Skeletal muscle tissue (tissue), 4 donors: ENCODE data around the gene FIGNL1. TPM values are rescaled to one million over a fixed set of nuclear protein-coding genes. Genes with fewer than 3 reads are reported as not detected.
"Not testable (repeated sequence)": the region's sequence is repeated elsewhere in the genome, so short reads cannot be mapped to it uniquely, and the experiment has no call there.

Experiments used
- H3K27ac ChIP-seq: one replicate; pipeline ENCODE4 v1.7.0; 2013; ENCODE audit warnings: mild to moderate bottlenecking, low read depth, low read length, inconsistent platforms
- H3K27me3 ChIP-seq, 3 donors: one replicate each; pipeline ENCODE4 v1.7.0; 2013; ENCODE audit warnings: low read length in 3 of 3; ENCODE audit not compliant: control insufficient read depth in 3 of 3, insufficient read depth in 3 of 3
- H3K36me3 ChIP-seq, 3 donors: one replicate each; pipeline ENCODE4 v1.7.0; 2013; ENCODE audit warnings: low read length in 3 of 3; ENCODE audit not compliant: control insufficient read depth in 3 of 3, insufficient read depth in 3 of 3
- H3K4me1 ChIP-seq, 3 donors: one replicate each; pipeline ENCODE4 v1.7.0; 2013; ENCODE audit warnings: low read length in 3 of 3, mild to moderate bottlenecking in 3 of 3; ENCODE audit not compliant: control insufficient read depth in 3 of 3, insufficient read depth in 3 of 3
- H3K4me3 ChIP-seq, 3 donors: one replicate each; pipeline ENCODE4 v1.7.0; 2013; ENCODE audit warnings: low read length in 3 of 3
- H3K9ac ChIP-seq, 3 donors: one replicate each; pipeline ENCODE4 v1.7.0; 2013; ENCODE audit warnings: low read length in 3 of 3, mild to moderate bottlenecking in 3 of 3, moderate library complexity in 2 of 3, low read depth in 1 of 3
- H3K9me3 ChIP-seq, 3 donors: one replicate each; pipeline ENCODE4 v1.7.0; 2013; ENCODE audit warnings: low read length in 3 of 3; ENCODE audit not compliant: control insufficient read depth in 3 of 3
- total RNA-seq: library from RNA; depleted of rRNA; stranded (reverse); fragments of >200 nt; gene quantifications from one replicate; pipeline ENCODE4 v1.2.3, GENCODE V29; 2014
- donor health status: Osteomylitis.

The FIGNL1 gene
- total RNA-seq, 1 donor from 2014 or later: 14.6 TPM

DNA sequence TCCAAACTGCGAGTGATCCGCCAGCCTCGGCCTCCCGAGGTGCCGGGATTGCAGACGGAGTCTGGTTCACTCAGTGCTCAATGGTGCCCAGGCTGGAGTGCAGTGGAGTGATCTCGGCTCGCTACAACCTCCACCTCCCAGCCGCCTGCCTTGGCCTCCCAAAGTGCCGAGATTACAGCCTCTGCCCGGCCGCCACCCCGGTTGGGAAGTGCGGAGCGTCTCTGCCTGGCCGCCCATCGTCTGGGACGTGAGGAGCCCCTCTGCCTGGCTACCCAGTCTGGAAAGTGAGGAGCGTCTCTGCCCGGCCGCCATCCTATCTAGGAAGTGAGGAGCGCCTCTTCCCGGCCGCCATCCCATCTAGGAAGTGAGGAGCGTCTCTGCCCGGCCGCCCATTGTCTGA, 9.0 kb upstream of the FIGNL1 start:
- H3K27me3 ChIP-seq, H3K9me3 ChIP-seq, H3K4me3 ChIP-seq, H3K4me1 ChIP-seq, H3K27ac ChIP-seq, H3K9ac ChIP-seq, H3K36me3 ChIP-seq: not testable (repeated sequence)

DNA sequence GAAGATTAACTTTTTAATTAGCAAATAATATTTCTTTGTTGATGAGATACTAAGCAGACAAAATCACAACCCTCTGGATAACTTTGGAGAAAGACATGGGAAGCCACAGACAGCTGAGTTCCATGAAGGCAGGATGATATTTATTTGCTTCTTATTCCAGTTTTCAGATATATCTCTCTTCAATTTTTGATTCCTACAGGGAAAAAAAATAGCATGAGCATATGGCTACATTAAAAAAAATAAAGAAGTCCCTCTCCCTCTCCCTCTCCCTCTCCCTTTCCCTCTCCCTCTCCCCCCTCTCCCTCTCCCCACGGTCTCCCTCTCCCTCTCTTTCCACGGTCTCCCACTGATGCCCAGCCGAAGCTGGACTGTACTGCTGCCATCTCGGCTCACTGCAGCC, 8.5 kb upstream of the FIGNL1 start:
- not testable (repeated sequence) for H3K9ac ChIP-seq, H3K4me1 ChIP-seq, H3K4me3 ChIP-seq, H3K27ac ChIP-seq, H3K36me3 ChIP-seq, H3K9me3 ChIP-seq, H3K27me3 ChIP-seq

DNA sequence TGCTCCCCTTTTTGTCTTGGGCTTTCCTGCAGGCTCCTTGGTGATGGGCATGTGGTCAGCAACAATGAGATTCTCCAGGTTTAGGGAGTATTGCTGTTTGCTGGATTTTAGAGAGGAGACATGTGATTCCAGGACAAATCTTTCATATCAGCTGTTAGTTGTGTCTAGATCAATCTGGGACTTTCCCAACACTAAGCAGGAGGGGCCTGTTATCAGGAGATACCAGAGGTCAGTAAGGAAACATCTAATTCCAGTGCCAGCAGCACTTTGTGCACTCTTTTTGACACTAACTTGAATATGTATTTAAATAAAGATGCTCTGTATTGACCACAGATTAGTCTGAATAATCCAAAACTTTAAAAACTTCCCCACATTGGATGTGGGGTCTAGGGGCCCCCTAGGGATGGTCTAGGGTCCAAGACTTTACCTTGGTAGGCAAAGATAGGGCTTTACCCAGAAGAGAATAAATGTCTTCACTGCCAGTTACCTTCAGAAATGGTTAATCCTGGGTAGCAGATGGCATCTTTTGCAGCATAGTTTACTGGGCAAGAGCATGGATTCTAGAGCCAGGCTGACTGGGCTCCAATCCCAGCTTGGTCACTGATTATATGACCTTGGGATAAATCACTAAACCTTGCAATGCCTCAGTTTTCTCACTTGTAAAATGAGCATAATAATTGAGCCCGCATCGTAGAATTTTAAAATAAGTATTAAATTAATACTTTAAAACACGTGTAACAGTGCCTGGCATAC, 6.4 kb upstream of the FIGNL1 start:
- peaks cover 0 to 4% (median 0%) of the 10 kb centered on the region in 3 donors for H3K27me3 ChIP-seq
- H3K36me3 ChIP-seq: no peaks in the 10 kb centered on the region
- H3K4me1 ChIP-seq: no peaks in the 10 kb centered on the region
- H3K9me3 ChIP-seq: no peaks in the 10 kb centered on the region
- H3K9ac ChIP-seq: no peak overlapping the region
- H3K27ac ChIP-seq: no peak overlapping the region
- H3K4me3 ChIP-seq: no peak overlapping the region

DNA sequence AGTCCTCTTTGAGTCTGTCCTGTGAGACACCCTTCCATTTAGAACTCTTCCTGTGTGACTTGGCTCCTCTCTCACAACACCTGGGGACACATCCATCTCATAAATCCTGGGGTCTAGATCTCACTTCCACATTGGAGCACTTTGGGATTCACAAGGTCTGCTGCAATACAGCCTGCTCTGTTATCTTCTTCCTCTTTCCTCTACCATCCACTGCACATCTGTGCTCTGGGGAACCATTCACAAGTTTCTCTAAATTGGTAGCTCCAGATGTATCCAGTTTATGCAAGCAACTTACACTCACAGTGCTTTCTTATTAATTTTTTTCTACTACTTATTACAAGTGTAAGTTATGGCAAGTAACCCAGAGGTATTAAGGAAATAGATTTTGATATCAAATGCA, 5.5 kb upstream of the FIGNL1 start:
- peaks cover 2 to 9% (median 5%) of the 10 kb centered on the region in 3 donors for H3K4me1 ChIP-seq
- no peaks in the 10 kb centered on the region for H3K9me3 ChIP-seq
- H3K9ac ChIP-seq: no peak overlapping the region
- no peak overlapping the region for H3K4me3 ChIP-seq
- peaks cover 0 to 4% (median 0%) of the 10 kb centered on the region in 3 donors for H3K27me3 ChIP-seq
- no peak overlapping the region for H3K27ac ChIP-seq
- no peaks in the 10 kb centered on the region for H3K36me3 ChIP-seq

DNA sequence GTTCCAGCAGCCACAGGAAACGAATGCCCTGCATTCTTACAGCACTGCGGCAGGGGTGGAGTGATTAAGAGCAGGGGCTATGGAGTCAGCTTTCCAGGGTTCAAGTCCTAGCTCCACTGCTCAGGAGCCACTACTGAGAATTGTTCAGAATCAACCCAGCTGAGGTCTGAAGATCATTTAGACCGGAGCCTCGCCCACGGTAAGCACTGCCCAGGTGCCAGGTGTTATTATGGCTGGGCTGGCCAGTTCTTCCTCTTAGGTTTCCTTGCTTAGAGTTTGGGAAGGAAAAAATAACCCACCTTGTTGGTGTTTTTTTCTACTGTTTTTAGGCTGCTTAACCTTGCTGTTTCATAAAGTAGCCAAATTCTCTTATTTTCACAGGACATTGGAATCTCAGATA, 4.8 kb upstream of the FIGNL1 start:
- peaks cover 0 to 4% (median 0%) of the 10 kb centered on the region in 3 donors for H3K27me3 ChIP-seq
- H3K27ac ChIP-seq: no peak overlapping the region
- H3K9me3 ChIP-seq: no peaks in the 10 kb centered on the region
- H3K4me3 ChIP-seq: no peak overlapping the region
- no peaks in the 10 kb centered on the region for H3K36me3 ChIP-seq
- H3K4me1 ChIP-seq: peaks cover 4 to 9% (median 8%) of the 10 kb centered on the region in 3 donors
- H3K9ac ChIP-seq: no peak overlapping the region

DNA sequence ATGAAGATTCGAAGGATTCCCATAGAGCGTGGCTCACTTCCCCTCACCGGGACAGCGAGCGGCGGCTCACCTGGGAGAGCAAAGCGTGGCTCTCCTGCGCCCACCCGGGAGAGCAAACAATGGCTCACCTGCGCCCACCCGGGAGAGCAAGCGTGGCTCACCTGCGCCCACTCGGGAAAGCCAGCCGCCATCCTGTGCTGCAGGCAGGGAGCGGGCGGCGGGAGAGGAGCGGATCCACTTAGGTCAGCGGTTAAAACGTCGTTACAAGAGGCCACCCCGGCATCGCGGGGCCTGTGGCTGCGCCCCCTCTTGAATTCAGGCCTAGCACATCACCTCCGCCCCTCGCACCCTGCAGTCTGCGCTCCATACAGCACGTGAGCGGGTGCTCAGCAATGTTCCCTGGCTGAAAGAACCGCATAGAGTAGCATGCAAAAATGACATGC, 461 bp upstream of the FIGNL1 start:
- Histone ChIP-seq H3K36me3 (peaks cover 10 to 13% (median 11%) of the 10 kb centered on the region in 3 donors), H3K27me3 (peaks cover 0 to 4% (median 0%) of the 10 kb centered on the region in 3 donors), H3K9me3 (no peaks in the 10 kb centered on the region), H3K9ac (peak overlapping the region; percentile 72 to 86 (median 78)), H3K4me3 (peak overlapping the region; percentile 82 to 93 (median 91)), H3K27ac (peak overlapping the region; percentile 64), H3K4me1 (peaks cover 9 to 18% (median 12%) of the 10 kb centered on the region in 3 donors)

DNA sequence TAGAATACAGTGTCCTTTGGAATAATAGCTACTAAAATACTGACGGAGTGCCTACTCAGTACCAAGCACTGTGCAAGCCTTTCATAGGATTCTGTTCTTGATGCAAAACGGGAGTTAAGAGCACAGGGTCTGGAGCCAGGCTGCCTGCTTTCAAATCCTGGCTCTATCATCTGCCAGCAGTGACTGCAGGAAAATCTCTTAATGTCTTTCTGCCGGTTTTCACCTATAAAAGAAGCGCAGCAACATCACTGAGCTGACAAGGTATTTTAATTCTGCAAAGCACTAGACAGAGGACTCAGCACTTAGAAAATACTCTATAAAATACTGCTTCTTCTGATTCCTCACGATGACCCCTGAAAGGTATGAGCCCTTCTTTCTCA, 659 bp downstream of the FIGNL1 start:
- Histone ChIP-seq H3K9ac (peak overlapping the region; percentile 72 to 86 (median 78)), H3K27ac (peak overlapping the region; percentile 64), H3K4me1 (peaks cover 9 to 18% (median 12%) of the 10 kb centered on the region in 3 donors), H3K9me3 (no peaks in the 10 kb centered on the region), H3K27me3 (no peaks in the 10 kb centered on the region), H3K4me3 (peak overlapping the region; percentile 82 to 93 (median 91)), H3K36me3 (peaks cover 13 to 17% (median 13%) of the 10 kb centered on the region in 3 donors)

DNA sequence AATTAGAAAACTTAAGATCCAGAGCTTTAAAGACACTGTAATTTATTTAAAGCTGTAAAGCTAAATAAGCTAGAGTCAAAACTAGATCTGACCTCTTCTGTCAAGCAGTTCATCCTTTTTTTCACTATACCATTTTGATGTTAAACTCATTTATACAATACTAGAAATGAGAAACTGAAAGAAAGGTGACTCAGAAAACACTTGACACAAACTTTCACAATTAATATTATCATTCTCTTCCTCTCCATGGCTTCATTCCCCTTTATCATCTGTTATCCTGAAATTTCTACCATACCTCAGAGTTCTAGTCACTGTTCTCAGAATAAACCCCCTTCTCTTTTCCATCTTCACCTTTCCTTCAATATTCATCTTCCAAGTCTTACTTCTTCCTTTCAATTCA, 1.3 kb downstream of the FIGNL1 start:
- Histone ChIP-seq H3K4me3 (no peak overlapping the region), H3K9me3 (no peaks in the 10 kb centered on the region), H3K36me3 (peaks cover 13 to 17% (median 13%) of the 10 kb centered on the region in 3 donors), H3K27me3 (no peaks in the 10 kb centered on the region), H3K27ac (no peak overlapping the region), H3K9ac (no peak overlapping the region), H3K4me1 (peaks cover 9 to 18% (median 12%) of the 10 kb centered on the region in 3 donors)

DNA sequence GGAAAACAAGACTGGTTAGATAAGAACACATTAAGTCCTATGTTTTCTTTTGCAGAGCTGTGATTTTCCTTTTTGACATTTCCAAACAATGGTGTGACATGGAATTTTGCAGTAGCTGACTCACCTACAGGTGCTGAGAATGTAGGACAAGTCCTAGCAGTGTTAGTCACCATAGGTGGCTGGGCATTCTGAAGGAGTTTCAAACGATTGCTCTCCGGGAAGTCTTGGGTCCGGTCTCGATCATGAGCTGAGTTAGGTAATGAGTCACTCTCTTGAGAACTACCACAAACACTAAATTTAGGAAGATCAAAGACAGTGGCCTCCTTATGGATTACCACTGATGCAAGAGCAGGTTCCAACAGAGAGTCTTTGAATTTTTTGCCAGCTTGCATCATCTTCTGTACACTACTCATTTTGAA, 3.6 kb downstream of the FIGNL1 start:
- H3K27ac ChIP-seq: no peak overlapping the region
- H3K9me3 ChIP-seq: no peaks in the 10 kb centered on the region
- H3K36me3 ChIP-seq: peaks cover 13 to 17% (median 13%) of the 10 kb centered on the region in 3 donors
- H3K9ac ChIP-seq: no peak overlapping the region
- no peak overlapping the region for H3K4me3 ChIP-seq
- no peaks in the 10 kb centered on the region for H3K27me3 ChIP-seq
- H3K4me1 ChIP-seq: peaks cover 9 to 18% (median 12%) of the 10 kb centered on the region in 3 donors

DNA sequence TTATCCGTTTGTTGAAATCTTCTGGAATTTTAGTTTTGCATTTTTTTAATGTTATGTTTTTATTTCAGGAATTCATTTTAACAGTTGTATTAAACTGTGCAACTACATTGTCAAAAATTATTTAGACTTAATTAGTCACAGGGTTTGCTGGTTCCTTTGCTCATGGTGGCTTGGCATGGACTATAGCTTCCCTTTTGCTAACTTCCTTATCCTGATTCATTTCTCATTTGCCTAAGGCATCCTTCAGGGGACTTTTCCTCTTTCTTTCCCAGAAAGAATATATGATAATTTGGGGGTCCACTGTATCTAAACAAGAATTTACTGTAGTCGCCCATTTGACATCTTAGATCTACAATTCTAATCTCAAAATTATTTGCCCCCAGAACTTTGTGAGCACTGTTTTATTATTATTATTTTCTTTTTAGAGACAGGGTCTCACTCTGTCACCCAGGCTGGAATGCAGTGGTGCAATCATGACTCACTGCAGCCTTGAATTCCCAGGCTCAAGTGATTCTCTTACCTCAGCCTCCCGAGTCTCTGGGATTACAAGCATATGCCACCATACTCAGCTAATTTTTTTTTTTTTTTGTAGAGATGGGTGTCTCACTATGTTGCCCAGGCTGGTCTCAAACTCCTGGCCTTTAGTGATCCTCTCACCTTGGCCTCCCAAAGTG, 13.9 kb downstream of the FIGNL1 start:
- no peak overlapping the region for H3K4me3 ChIP-seq
- no peak overlapping the region for H3K9ac ChIP-seq
- H3K9me3 ChIP-seq: no peaks in the 10 kb centered on the region
- H3K36me3 ChIP-seq: peaks cover 0 to 8% (median 5%) of the 10 kb centered on the region in 3 donors
- H3K27ac ChIP-seq: no peak overlapping the region
- H3K4me1 ChIP-seq: no peaks in the 10 kb centered on the region
- no peaks in the 10 kb centered on the region for H3K27me3 ChIP-seq
